ENCODE results near the gene GIMAP4.
"Not testable (repeated sequence)": the region's sequence is repeated elsewhere in the genome, so short reads cannot be mapped to it uniquely, and the experiment has no call there.

GIMAP4 gene

DNA sequence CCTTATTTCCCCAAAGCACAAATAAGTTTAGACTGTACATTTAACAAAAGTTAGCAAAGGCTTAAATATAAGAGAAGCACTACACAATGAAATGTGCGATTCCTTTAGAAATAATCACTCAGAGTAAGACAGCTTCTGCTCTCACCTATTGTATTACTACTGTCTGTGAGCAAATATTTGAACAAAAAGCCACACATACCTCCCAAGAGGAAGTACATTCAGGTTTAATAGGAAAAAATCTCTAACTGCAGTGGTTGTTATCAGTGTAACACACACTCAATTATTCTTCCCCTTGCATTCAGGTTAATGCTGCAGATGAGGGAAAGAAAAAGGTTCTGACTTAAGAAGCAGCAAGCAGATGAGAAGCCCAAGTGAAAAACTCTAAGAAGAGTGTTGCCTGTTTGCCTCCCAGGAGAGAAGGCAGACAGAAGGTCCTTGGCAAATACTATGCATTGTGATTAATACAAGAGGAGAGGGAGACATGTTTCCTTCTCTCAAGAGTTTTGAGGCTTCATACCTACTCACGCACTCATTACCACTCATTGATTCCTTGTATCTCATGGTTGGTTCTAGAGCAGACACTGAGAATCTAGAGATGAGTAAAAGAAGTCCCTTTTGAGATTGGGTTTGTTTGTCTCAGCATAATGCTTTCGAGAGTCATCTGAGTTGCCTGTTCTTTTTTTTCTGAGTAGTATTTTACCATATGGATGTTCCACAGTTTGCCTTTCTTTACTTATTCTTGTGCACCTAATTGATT is 13.6 kb downstream of the GIMAP4 start:
- no peak for DNase-seq (ENCODE audit: low read depth, low spot score)

DNA sequence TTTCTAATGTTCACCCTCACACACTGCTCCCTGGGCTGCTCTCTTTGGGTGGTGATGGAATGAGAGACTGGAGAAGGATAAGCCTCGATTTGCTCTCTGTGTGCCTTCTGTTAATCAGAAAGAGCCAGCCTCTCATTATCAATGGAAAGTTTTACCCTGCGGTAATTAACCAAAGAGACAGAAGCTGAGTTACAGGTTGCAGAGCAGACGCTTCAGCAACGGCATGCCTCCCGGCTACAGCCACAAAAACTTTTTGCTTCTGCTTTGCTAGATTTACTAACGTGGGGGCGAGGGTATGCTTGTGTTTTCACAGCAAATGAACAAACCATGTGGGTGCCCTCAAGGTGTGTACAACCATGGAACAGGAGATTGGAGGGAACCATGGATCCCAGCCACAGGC is 18.0 kb downstream of the GIMAP4 start:
- DNase-seq (ENCODE audit: low read depth, low spot score), result no peak

DNA sequence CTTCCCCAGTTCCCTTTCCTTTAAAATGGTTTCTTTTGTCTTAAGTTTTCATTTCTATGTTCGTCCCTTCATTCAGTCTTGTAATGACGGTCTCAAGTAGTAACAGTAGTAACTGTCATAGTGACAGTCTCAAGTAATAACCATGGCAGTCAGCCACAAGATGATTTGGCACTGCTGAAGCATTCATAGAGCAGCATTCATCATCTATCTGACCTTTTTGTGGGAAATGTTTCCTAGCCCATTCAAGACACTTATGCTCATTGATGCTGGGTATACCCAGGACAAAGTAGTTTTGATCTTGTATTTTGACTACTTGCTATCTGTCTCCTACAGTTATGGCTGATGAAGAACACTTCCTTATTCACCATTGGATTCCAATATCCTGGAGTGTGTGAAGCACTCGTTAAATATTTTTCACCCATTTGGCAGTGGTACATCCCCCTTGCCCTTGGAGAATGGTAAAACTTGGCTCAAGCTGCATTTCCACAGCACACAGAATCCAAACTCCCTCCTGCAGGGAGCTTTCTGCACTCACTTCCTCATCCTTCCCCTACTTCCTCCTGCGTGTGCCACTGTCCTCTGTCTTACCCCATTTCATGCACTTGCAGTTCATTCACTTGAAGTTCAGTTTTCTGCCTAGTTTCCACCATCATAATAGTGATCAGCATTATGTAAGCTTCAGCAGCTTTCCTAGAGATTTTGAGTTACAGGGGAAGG is 19.0 kb downstream of the GIMAP4 start:
- DNase-seq (ENCODE audit: low read depth, low spot score), result no peak

DNA sequence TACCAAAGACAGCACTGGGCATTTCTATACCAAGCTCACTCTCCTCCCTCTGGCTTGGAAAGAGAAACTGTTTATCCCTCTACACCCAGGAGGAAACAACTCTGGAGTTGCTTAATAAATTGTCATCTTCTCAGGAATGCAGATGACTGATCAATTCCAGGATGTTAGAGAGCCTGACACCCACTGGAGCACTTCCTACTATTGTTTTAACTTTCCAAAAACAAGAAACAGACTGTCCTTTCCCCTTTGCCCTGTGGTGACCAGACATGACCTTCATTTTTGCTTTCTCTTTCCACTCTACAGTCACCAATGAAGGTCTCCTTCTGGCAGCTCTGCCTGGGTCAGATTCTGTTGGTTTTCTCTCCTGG is 19.6 kb downstream of the GIMAP4 start:
- DNase-seq (ENCODE audit: low read depth, low spot score), result no peak

DNA sequence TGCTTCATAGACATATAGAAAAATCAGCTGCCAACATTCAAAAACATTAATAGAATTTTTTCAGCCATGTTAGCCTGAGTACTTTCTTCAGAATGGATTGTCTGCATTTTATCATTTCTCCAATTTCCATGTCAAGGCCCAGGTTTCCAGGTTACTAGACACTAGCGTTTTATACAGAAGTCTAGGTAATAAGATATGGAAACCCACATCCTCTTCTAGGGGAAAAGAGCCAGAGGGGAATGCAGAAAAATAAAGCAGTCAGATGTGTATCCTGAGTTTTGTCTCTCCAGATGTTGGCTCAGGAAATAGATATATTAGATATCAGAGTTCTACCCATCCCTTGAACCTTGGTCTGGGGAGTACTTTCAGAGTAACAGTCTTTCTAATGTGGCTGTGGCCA is 20.4 kb downstream of the GIMAP4 start:
- no peak for DNase-seq (ENCODE audit: low read depth, low spot score)

DNA sequence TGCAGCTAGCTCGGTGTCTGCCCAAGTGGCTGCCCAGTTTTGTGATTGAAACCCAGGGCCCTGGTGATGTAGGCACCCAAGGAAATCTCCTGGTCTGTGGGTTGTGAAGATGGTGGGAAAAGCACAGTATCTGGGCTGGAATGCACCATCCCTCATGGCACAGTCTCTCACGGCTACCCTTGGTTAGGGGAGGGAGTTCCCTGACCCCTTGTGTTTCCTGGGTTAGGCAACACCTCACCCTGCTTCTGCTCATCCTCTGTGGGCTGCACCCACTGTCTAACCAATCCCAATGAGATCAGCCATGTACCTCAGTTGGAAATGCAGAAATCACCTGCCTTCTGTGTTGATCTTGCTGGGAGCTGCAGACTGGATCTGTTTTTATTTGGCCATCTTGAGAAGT is 27.6 kb downstream of the GIMAP4 start:
- DNase-seq (ENCODE audit: low read depth, low spot score), result no peak

DNA sequence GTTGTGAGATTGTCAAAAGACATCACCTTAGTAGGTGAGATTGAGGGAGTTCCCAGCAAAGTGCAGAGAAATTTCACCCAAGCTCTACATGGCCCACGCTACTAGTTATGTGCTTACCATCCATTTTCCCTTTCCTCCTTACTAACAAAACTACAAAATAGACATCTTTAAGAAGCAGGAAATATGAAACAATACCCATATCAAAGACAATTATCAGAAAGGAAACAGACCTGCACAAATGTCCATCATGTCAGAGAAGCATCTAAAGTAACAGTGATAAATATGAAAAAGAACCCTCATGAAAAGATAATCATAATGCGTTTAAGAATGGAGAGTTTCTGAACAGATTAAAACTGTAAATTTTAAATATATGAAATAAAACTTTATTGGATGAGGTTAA is 28.2 kb downstream of the GIMAP4 start:
- no peak for DNase-seq (ENCODE audit: low read depth, low spot score)

DNA sequence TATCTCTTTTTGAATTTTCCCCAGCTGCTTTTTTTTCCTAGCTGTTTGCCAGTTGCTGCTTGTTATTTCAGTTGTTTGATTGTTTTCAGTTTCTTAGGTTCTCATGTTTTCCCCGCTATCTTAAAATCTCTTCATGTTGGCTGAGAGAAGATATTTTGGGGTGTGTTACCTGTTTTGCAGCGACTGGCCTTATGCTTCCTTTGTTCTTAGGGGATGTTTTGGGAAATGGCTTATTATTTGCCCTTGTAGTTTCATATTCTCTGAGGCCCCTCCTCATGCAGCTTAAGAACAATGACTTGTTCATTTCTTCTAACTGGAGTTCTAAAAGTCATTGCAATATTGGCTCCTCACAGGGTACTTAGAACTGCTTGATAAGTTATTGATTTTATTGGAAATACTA is 36.4 kb downstream of the GIMAP4 start:
- not testable (repeated sequence) for DNase-seq (ENCODE audit: low read depth, low spot score)

DNA sequence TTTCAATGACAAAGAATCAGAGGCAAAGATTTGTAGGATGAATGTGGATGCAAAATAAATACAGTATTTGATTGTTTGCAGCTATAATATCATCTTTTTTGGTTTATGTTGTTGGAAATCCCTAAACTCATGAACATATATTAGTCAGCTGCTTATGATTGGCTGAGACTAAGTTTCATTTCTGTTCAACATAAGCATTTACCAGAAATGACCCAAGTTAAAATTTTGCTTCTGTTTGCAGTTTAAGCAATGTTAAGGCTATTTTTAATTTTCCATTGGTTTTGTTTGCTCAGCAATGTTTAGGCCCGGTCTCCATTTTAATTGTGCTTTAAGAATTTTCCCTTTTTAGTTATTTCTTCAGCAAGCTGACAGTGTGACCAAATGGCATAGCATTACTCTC is 43.0 kb downstream of the GIMAP4 start:
- DNase-seq (ENCODE audit: low read depth, low spot score), result no peak

DNA sequence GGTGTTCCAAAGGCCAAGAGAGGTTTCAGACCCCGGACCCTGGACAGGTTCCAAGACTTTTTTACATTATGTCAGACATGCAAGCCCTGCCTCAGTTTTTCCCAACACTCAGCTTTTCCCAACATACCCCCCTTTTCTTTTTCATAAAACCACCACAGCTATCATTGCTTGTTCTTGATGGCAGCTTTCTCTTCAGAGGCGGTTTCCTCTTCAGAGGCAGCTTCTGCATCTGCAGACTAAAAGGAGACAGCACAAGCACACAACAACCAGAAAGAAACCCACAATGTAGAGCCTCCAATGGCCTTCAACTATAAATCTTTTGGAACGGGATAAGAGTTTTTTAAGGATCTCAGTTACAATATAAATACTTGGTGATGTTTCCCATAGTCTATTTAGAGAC is 45.7 kb downstream of the GIMAP4 start:
- DNase-seq (ENCODE audit: low read depth, low spot score), result no peak

DNA sequence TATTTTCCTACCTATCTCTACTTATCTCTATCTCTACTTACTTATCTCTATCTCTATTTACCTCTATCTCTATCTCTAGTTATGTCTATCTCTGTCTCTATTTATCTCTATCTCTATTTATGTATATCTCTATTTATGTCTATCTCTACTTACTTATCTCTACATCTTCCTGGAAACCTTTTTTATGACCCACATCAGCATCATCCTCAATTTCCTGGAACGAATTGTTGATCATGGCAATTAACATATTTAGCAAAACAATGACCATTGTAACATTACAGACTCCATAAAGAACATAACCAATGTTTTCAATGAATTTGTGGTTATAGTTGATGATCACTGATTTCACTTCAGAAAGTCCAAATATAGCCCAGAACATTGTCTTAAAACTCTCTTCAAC is 46.7 kb downstream of the GIMAP4 start:
- DNase-seq (ENCODE audit: low read depth, low spot score), result no peak

DNA sequence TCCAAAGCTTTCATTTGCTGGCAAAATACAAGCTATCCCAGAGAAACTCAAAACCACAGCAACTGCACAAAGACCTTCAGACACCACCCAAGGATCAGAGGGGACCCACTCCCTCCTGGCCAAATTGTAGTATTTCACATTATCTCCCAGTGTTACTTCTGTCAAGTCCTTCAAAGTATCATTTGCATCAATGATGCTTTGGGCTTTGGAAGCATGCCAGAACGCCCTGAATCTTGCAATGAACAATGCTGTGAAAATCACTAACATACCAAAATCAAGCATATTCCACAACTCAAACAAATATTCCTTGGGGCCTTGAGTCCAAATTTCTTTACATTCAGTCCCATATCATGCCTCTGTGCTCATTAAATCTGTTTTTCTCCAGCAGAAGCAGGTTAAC is 47.2 kb downstream of the GIMAP4 start:
- not testable (repeated sequence) for DNase-seq (ENCODE audit: low read depth, low spot score)

DNA sequence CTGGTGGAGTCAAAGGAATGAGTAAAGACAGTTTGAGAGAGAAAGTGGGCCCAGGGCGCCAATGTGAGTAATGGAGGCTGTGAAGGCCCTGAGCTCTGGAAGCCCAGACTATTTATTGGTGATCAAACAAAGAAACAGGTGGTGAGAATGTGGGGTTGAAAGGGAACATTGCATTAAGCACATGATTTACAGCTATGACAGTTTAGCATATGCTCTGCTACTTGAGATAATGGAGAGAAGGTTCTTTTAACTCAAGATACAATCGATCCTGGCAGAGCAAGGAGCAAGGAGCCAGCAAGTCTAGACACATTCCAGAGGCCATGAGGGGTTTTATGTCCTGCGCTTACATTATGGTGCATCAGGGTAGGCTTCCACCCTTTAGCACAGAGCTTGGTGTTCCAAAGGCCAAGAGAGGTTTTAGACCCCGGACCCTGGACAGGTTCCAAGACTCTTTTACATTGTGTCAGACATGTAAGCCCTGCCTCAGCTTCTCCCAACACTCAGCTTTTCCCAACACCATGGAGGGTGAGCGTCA is 48.1 kb downstream of the GIMAP4 start:
- not testable (repeated sequence) for DNase-seq (ENCODE audit: low read depth, low spot score)

DNA sequence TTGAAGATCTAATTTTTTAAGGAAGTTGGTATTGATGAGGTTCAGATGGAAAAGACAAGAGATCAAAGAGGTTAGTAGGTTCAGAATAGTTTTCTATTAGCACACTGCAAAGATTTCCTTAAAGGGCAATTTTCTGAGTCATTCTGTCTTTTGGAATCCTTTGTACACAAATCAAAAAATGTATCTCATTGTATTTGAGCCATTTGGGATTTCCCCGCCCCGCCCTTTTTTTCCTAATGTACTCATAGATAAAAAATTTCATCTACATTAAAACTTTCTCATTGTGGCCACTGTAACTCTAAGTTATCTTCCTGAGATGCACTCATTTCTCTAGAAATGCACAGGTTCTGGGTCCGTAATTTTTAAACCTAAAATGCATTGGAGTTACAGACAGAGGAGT is 52.9 kb downstream of the GIMAP4 start:
- no peak for DNase-seq (ENCODE audit: low read depth, low spot score)

DNA sequence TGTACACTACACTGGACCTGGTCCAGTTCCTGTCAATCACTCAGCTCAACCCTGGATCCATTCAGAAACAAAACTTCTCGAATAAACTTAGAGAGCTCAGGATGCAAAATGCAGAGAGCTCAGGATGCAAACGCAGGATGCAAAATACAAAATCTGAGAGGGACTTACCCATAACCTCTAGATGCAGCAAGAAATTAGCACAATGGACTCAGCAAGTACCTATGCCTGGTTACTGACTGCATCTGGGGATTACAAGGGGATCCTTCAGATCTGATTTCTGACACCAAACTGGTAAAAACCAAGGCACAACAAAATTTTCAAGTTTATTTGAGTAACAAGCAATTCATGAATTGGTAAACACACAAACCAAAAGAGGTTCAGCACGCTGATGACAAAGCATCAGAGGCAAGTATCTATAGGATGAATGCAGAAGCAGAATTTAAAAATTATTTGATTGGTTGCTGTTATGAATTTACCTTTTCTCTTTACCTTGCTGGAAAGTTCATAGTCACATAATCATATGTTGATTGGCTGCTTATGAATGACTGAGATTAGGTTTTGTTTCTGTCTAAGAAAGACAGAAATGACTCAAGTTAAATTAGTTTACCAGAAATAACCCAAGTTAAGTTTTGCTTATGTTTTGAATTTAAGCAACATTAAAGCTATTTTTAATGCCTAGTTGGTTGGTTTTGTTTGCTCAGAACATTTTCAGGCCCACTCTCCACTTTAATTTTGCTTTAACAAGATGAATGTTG is 53.6 kb downstream of the GIMAP4 start:
- no peak for DNase-seq (ENCODE audit: low read depth, low spot score)

DNA sequence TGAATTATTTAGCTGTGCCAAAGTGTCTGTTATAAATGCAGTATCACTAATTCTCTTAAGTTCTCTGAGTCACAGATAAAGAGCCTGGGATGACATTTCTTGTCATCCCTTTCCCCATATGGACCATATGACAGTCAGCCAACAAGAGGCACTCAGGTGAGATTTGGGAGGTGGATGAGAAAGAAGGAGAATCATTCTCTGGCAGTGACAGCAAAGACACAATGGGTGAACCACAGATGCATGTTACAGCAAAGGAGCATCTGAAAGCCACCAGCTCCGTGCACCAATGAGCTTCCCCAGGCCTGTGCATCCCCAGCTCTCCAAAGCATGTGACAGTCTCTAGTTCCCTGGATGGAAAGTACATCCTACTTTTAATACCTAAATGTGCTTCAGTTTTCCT is 54.2 kb downstream of the GIMAP4 start:
- DNase-seq (ENCODE audit: low read depth, low spot score), result no peak
